ENCODE measurements around the gene LCNL1. TPM values are rescaled to one million over a fixed set of nuclear protein-coding genes. Genes with fewer than 3 reads are reported as not detected.

Gene LCNL1
- total and polyA plus RNA-seq, 8 donors, result 0.38 to 2.7 (median 1.2) TPM

DNA sequence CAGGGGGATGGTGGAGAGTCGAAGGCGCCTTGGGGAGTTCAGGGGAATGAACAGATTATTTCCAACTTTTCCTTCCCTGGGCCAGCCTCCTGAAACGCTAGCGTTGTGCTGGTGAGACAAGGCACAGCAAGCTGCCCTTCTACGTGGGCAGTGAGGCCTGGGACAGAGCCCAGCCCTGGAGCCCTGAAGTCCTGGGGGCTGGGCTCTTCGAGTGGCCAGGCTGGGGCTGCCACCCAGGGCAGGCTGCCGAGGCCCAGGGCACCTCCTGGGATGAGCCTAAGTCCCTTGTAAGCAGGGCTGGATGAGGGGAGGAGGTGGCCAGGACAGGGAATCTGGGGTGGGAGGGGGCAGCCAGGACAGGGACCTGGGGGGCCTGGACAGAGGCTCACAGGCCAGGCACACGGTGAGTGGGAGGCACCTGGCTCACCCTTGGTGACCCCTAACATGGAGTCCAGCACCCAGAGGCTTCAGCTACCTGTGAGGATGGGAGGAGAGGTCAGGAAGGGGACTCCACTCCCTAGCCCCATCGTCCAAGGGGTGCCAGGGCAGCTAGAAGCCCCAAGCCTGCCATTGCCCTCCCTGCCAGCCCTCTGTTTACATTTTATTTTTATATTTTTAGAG, 32.0 kb upstream of the LCNL1 start:
- intact Hi-C loops (cut with DNase I), result no loop called here
- Histone ChIP-seq H3K9me3 (no peaks in the 10 kb centered on the region), H3K4me1 (peaks cover 10 to 33% of the 10 kb centered on the region in 2 donors), H3K27me3 (no peaks in the 10 kb centered on the region), H3K27ac (peak overlapping the region; percentile 76 to 81), H3K36me3 (no peaks in the 10 kb centered on the region), H3K4me3 (peak overlapping the region; percentile 50 to 70)
- DNase-seq (peak in 1 of 4 donors; percentile 58), ATAC-seq (peak; percentile 61)
- TF ChIP-seq, protein P1, sequence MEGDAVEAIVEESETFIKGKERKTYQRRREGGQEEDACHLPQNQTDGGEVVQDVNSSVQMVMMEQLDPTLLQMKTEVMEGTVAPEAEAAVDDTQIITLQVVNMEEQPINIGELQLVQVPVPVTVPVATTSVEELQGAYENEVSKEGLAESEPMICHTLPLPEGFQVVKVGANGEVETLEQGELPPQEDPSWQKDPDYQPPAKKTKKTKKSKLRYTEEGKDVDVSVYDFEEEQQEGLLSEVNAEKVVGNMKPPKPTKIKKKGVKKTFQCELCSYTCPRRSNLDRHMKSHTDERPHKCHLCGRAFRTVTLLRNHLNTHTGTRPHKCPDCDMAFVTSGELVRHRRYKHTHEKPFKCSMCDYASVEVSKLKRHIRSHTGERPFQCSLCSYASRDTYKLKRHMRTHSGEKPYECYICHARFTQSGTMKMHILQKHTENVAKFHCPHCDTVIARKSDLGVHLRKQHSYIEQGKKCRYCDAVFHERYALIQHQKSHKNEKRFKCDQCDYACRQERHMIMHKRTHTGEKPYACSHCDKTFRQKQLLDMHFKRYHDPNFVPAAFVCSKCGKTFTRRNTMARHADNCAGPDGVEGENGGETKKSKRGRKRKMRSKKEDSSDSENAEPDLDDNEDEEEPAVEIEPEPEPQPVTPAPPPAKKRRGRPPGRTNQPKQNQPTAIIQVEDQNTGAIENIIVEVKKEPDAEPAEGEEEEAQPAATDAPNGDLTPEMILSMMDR (IDR thresholded peaks at IDR 0.05), result no peak

DNA sequence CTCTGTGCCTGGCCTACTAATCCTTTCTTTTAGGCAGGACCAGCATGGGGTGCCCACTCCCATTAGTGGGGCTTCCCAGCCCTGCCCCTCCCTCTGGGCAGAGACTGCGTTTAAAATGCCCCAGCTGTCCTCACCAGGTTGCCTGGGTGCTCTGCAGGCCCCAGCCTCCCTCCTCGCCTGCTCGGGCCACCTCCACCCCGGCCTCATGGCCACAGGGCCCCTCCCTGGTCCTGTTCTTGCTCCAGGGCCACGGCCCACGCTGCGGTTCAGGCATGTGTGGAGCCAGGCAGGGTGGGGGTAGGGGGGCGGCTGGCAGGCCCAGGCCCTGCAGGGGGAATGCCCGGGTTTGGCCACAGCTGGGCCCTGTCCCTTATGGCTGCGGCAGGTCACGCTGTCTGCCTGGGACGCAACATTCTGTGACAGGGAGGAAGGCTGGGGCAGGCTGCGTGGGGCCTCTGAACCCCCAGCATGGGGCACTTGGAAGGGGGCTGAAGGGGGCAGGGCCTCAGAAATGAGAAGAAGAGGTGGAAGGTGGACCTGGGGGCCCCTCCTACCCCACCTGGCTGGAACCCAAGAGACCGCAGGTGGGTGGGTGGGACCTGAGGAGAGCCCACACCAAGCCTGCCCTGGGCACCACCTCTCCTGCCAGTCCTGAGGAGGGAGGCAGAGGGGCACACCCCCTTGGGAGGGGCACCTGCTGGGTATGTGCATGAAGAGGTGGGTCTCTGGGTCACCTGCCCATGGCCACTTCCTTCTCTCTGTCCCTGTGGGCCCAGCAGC, 31.1 kb upstream of the LCNL1 start, which contains the start of gene LCN12:
TSS of gene LCN12 (plus strand) at position 733 of the 780 bp plus-strand sequence. CDS start 55 bp downstream, outside the sequence.
- H3K27ac ChIP-seq, result no peak within 1 kb of the TSS
- intact Hi-C loops (cut with DNase I), result no loop called here
- DNase-seq, result peak in 2 of 4 donors; percentile 71 to 76

DNA sequence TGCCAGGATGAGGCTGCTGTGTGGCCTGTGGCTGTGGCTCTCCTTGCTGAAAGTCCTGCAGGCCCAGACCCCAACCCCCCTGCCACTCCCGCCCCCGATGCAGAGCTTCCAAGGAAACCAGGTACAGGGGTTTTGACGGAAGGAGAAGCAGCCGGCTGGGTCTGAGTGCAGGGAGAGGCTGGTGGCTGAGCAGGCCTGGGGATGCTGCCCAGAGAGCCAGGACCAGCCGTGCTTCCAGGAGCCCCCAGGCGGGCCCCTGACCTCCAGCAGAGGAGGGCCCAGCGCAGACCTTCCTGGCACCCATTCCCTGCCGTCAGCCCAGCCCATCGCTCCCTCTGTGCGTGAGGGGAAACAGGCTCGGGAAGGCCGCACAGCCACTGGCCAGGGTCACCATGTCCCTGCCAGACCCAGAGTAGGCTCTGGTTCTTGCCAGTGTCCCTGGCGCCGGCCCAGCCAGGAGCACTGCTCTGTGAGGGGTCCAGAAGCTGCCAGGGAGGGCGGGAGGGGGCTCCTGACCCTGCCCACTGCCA, 30.4 kb upstream of the LCNL1 start:
- no peaks in the 10 kb centered on the region for H3K9me3 ChIP-seq
- ATAC-seq (no peak), DNase-seq (peak in 2 of 4 donors; percentile 35 to 67)
- no peaks in the 10 kb centered on the region for H3K36me3 ChIP-seq
- no peak overlapping the region for H3K4me3 ChIP-seq
- H3K27ac ChIP-seq, result no peak overlapping the region
- TF ChIP-seq, protein P1 (IDR thresholded peaks at IDR 0.05), result no peak
- peaks cover 10 to 33% of the 10 kb centered on the region in 2 donors for H3K4me1 ChIP-seq
- intact Hi-C loops (cut with DNase I), result no loop called here
- no peaks in the 10 kb centered on the region for H3K27me3 ChIP-seq

More for the DNA sequence above, 31.1 kb upstream of the LCNL1 start, which contains the start of gene LCN12:
- TF ChIP-seq, protein P1 (IDR thresholded peaks at IDR 0.05), result no peak
- no peaks in the 10 kb centered on the region for H3K27me3 ChIP-seq
- H3K4me3 ChIP-seq, result no peak within 1 kb of the TSS
- H3K4me1 ChIP-seq, result peaks cover 10 to 33% of the 10 kb centered on the region in 2 donors
- no peak for ATAC-seq
- no peaks in the 10 kb centered on the region for H3K9me3 ChIP-seq
- no peaks in the 10 kb centered on the region for H3K36me3 ChIP-seq

DNA sequence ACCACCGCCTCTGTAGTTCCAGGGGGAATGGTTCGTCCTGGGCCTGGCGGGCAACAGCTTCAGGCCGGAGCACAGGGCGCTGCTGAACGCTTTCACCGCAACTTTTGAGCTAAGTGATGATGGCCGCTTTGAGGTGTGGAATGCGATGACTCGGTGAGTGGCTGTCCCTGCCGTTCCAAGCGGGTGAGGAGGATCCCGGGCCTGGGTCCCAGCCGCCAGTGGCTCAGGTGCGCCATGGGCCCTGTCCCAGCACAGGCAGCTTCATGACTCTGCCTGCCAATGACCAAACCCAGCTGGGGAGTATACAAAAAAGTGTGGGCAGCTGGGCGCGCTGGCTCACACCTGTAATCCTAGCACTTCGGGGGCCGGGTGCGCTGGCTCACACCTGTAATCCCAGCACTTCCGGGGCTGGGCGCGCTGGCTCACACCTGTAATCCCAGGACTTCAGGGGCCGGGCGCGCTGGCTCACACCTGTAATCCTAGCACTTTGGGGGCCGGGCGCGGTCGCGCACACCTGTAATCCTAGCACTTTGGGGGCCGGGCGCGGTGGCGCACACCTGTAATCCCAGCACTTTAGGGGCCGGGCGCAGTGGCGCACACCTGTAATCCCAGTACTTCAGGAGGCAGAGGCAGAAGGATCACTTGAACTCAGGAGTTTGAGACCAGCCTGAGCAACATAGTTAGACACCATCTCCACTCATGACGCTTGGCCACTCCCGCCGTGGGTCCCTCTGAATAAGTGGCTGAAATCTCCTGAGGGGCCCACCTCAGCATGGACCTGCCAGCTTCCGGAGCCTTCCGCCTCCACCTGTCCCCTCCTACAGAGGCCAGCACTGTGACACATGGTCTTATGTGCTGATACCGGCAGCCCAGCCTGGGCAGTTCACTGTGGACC, 29.7 kb upstream of the LCNL1 start:
- ATAC-seq (no peak), DNase-seq (peak in 1 of 4 donors; percentile 64)
- Histone ChIP-seq H3K9me3 (no peaks in the 10 kb centered on the region), H3K4me3 (no peak overlapping the region), H3K36me3 (no peaks in the 10 kb centered on the region), H3K27ac (no peak overlapping the region), H3K27me3 (no peaks in the 10 kb centered on the region), H3K4me1 (peaks cover 9 to 26% of the 10 kb centered on the region in 2 donors)
- TF ChIP-seq, protein P1 (IDR thresholded peaks at IDR 0.05), result no peak
- intact Hi-C loops (cut with DNase I), result no loop called here
